ENCODE measurements around the gene MAOA.

The MAOA gene

GRCh38 chrX:43733699-43734098 lies 77.6 kb downstream of the MAOA start:
- H3K9me3 ChIP-seq (ENCODE audit: control insufficient read depth in 2 of 2, low read length in 2 of 2) = peaks cover 0 to 3% of the 10 kb centered on the region in 2 donors
- H3K27me3 ChIP-seq (ENCODE audit: control insufficient read depth in 1 of 2, insufficient read depth in 2 of 2, low read length in 2 of 2) = peaks cover 0 to 4% of the 10 kb centered on the region in 2 donors
- no peak overlapping the region for H3K27ac ChIP-seq (ENCODE audit: low read length)
- peaks cover 6 to 11% of the 10 kb centered on the region in 2 donors for H3K36me3 ChIP-seq (ENCODE audit: control insufficient read depth in 2 of 2, insufficient read depth in 2 of 2, low read length in 2 of 2)
- H3K4me3 ChIP-seq (ENCODE audit: low read length in 2 of 2) = no peak overlapping the region
- no peak overlapping the region for H3K9ac ChIP-seq (ENCODE audit: low read length in 2 of 2)
- H3K4me1 ChIP-seq (ENCODE audit: control insufficient read depth, insufficient read depth, low read length) = no peaks in the 10 kb centered on the region

GRCh38 chrX:43734444-43734843 lies 78.3 kb downstream of the MAOA start:
- H3K9ac ChIP-seq (ENCODE audit: low read length in 2 of 2) = no peak overlapping the region
- H3K36me3 ChIP-seq (ENCODE audit: control insufficient read depth in 2 of 2, insufficient read depth in 2 of 2, low read length in 2 of 2) = peaks cover 6 to 11% of the 10 kb centered on the region in 2 donors
- H3K4me1 ChIP-seq (ENCODE audit: control insufficient read depth, insufficient read depth, low read length) = no peaks in the 10 kb centered on the region
- H3K27ac ChIP-seq (ENCODE audit: low read length) = no peak overlapping the region
- peaks cover 0 to 4% of the 10 kb centered on the region in 2 donors for H3K27me3 ChIP-seq (ENCODE audit: control insufficient read depth in 1 of 2, insufficient read depth in 2 of 2, low read length in 2 of 2)
- no peak overlapping the region for H3K4me3 ChIP-seq (ENCODE audit: low read length in 2 of 2)
- H3K9me3 ChIP-seq (ENCODE audit: control insufficient read depth in 2 of 2, low read length in 2 of 2) = peaks cover 0 to 3% of the 10 kb centered on the region in 2 donors

- no peak overlapping the region for H3K9ac ChIP-seq (ENCODE audit: low read length in 2 of 2)
- no peaks in the 10 kb centered on the region for H3K4me1 ChIP-seq (ENCODE audit: control insufficient read depth, insufficient read depth, low read length)
- peaks cover 0 to 3% of the 10 kb centered on the region in 2 donors for H3K9me3 ChIP-seq (ENCODE audit: control insufficient read depth in 2 of 2, low read length in 2 of 2)
- H3K27ac ChIP-seq (ENCODE audit: low read length) = no peak overlapping the region
- H3K27me3 ChIP-seq (ENCODE audit: control insufficient read depth in 1 of 2, insufficient read depth in 2 of 2, low read length in 2 of 2) = peaks cover 0 to 4% of the 10 kb centered on the region in 2 donors
- H3K4me3 ChIP-seq (ENCODE audit: low read length in 2 of 2) = no peak overlapping the region
- H3K36me3 ChIP-seq (ENCODE audit: control insufficient read depth in 2 of 2, insufficient read depth in 2 of 2, low read length in 2 of 2) = peaks cover 6 to 11% of the 10 kb centered on the region in 2 donors
Measured at GRCh38 chrX:43735534-43735933, 79.4 kb downstream of the MAOA start.

DNA sequence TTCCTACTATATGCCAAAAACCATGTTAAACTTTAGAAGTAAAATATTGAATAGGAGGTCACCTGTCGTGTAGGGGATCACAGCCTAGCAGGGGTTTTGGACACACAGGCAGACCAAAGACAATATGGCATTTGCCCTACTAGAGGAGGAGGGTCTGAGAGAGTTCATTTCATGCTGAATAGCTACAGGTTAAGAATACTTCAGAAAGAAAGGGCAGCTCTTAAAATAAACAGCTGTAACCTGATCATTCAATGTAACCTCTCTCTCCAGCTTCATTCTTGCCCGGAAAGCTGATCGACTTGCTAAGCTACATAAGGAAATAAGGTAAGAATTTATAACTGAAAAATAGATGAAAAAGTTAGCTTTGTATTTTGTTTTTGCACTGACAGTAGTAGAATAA lies 79.9 kb downstream of the MAOA start:
- Histone ChIP-seq H3K36me3 (ENCODE audit: control insufficient read depth in 2 of 2, insufficient read depth in 2 of 2, low read length in 2 of 2) (peaks cover 6 to 11% of the 10 kb centered on the region in 2 donors), H3K27ac (ENCODE audit: low read length) (no peak overlapping the region), H3K9me3 (ENCODE audit: control insufficient read depth in 2 of 2, low read length in 2 of 2) (peaks cover 0 to 3% of the 10 kb centered on the region in 2 donors), H3K27me3 (ENCODE audit: control insufficient read depth in 1 of 2, insufficient read depth in 2 of 2, low read length in 2 of 2) (peaks cover 0 to 4% of the 10 kb centered on the region in 2 donors), H3K4me1 (ENCODE audit: control insufficient read depth, insufficient read depth, low read length) (no peaks in the 10 kb centered on the region), H3K4me3 (ENCODE audit: low read length in 2 of 2) (no peak overlapping the region), H3K9ac (ENCODE audit: low read length in 2 of 2) (no peak overlapping the region)

GRCh38 chrX:43741843-43742573 lies 85.9 kb downstream of the MAOA start:
- no peaks in the 10 kb centered on the region for H3K9me3 ChIP-seq (ENCODE audit: control insufficient read depth in 2 of 2, low read length in 2 of 2)
- no peak overlapping the region for H3K4me3 ChIP-seq (ENCODE audit: low read length in 2 of 2)
- no peaks in the 10 kb centered on the region for H3K4me1 ChIP-seq (ENCODE audit: control insufficient read depth, insufficient read depth, low read length)
- H3K27me3 ChIP-seq (ENCODE audit: control insufficient read depth in 1 of 2, insufficient read depth in 2 of 2, low read length in 2 of 2) = no peaks in the 10 kb centered on the region
- peaks cover 0 to 12% of the 10 kb centered on the region in 2 donors for H3K36me3 ChIP-seq (ENCODE audit: control insufficient read depth in 2 of 2, insufficient read depth in 2 of 2, low read length in 2 of 2)
- H3K27ac ChIP-seq (ENCODE audit: low read length) = no peak overlapping the region
- H3K9ac ChIP-seq (ENCODE audit: low read length in 2 of 2) = no peak overlapping the region

- no peak overlapping the region for H3K9ac ChIP-seq (ENCODE audit: low read length in 2 of 2)
- peaks cover 0 to 3% of the 10 kb centered on the region in 2 donors for H3K27me3 ChIP-seq (ENCODE audit: control insufficient read depth in 1 of 2, insufficient read depth in 2 of 2, low read length in 2 of 2)
- H3K9me3 ChIP-seq (ENCODE audit: control insufficient read depth in 2 of 2, low read length in 2 of 2) = no peaks in the 10 kb centered on the region
- H3K27ac ChIP-seq (ENCODE audit: low read length) = no peak overlapping the region
- peaks cover 0 to 12% of the 10 kb centered on the region in 2 donors for H3K36me3 ChIP-seq (ENCODE audit: control insufficient read depth in 2 of 2, insufficient read depth in 2 of 2, low read length in 2 of 2)
- no peak overlapping the region for H3K4me3 ChIP-seq (ENCODE audit: low read length in 2 of 2)
- no peaks in the 10 kb centered on the region for H3K4me1 ChIP-seq (ENCODE audit: control insufficient read depth, insufficient read depth, low read length)
Measured at GRCh38 chrX:43743100-43743822, 87.2 kb downstream of the MAOA start.

DNA sequence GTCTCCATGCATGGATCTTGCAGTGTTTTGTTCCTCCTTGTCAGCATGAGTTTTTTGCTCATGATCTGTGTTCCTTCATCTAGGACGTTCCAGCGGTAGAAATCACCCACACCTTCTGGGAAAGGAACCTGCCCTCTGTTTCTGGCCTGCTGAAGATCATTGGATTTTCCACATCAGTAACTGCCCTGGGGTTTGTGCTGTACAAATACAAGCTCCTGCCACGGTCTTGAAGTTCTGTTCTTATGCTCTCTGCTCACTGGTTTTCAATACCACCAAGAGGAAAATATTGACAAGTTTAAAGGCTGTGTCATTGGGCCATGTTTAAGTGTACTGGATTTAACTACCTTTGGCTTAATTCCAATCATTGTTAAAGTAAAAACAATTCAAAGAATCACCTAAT lies 88.2 kb downstream of the MAOA start:
- Histone ChIP-seq H3K9ac (ENCODE audit: low read length in 2 of 2) (no peak overlapping the region), H3K9me3 (ENCODE audit: control insufficient read depth in 2 of 2, low read length in 2 of 2) (no peaks in the 10 kb centered on the region), H3K27ac (ENCODE audit: low read length) (no peak overlapping the region), H3K27me3 (ENCODE audit: control insufficient read depth in 1 of 2, insufficient read depth in 2 of 2, low read length in 2 of 2) (peaks cover 0 to 3% of the 10 kb centered on the region in 2 donors), H3K36me3 (ENCODE audit: control insufficient read depth in 2 of 2, insufficient read depth in 2 of 2, low read length in 2 of 2) (peaks cover 0 to 12% of the 10 kb centered on the region in 2 donors), H3K4me1 (ENCODE audit: control insufficient read depth, insufficient read depth, low read length) (no peaks in the 10 kb centered on the region), H3K4me3 (ENCODE audit: low read length in 2 of 2) (no peak overlapping the region)

- Histone ChIP-seq H3K9me3 (ENCODE audit: control insufficient read depth in 2 of 2, low read length in 2 of 2) (no peaks in the 10 kb centered on the region), H3K36me3 (ENCODE audit: control insufficient read depth in 2 of 2, insufficient read depth in 2 of 2, low read length in 2 of 2) (peaks cover 0 to 12% of the 10 kb centered on the region in 2 donors), H3K9ac (ENCODE audit: low read length in 2 of 2) (no peak overlapping the region), H3K4me3 (ENCODE audit: low read length in 2 of 2) (no peak overlapping the region), H3K27ac (ENCODE audit: low read length) (no peak overlapping the region), H3K4me1 (ENCODE audit: control insufficient read depth, insufficient read depth, low read length) (no peaks in the 10 kb centered on the region), H3K27me3 (ENCODE audit: control insufficient read depth in 1 of 2, insufficient read depth in 2 of 2, low read length in 2 of 2) (peaks cover 0 to 3% of the 10 kb centered on the region in 2 donors)
Measured at GRCh38 chrX:43745938-43746721, 90.0 kb downstream of the MAOA start.

- H3K9ac ChIP-seq (ENCODE audit: low read length in 2 of 2) = no peak overlapping the region
- no peaks in the 10 kb centered on the region for H3K4me1 ChIP-seq (ENCODE audit: control insufficient read depth, insufficient read depth, low read length)
- no peak overlapping the region for H3K4me3 ChIP-seq (ENCODE audit: low read length in 2 of 2)
- peaks cover 0 to 10% of the 10 kb centered on the region in 2 donors for H3K9me3 ChIP-seq (ENCODE audit: control insufficient read depth in 2 of 2, low read length in 2 of 2)
- H3K36me3 ChIP-seq (ENCODE audit: control insufficient read depth in 2 of 2, insufficient read depth in 2 of 2, low read length in 2 of 2) = peaks cover 0 to 6% of the 10 kb centered on the region in 2 donors
- H3K27ac ChIP-seq (ENCODE audit: low read length) = no peak overlapping the region
- H3K27me3 ChIP-seq (ENCODE audit: control insufficient read depth in 1 of 2, insufficient read depth in 2 of 2, low read length in 2 of 2) = peaks cover 0 to 3% of the 10 kb centered on the region in 2 donors
Measured at GRCh38 chrX:43747476-43747875, 91.4 kb downstream of the MAOA start.

- peaks cover 0 to 3% of the 10 kb centered on the region in 2 donors for H3K27me3 ChIP-seq (ENCODE audit: control insufficient read depth in 1 of 2, insufficient read depth in 2 of 2, low read length in 2 of 2)
- no peaks in the 10 kb centered on the region for H3K4me1 ChIP-seq (ENCODE audit: control insufficient read depth, insufficient read depth, low read length)
- H3K4me3 ChIP-seq (ENCODE audit: low read length in 2 of 2) = no peak overlapping the region
- H3K9me3 ChIP-seq (ENCODE audit: control insufficient read depth in 2 of 2, low read length in 2 of 2) = peaks cover 0 to 10% of the 10 kb centered on the region in 2 donors
- no peak overlapping the region for H3K9ac ChIP-seq (ENCODE audit: low read length in 2 of 2)
- H3K27ac ChIP-seq (ENCODE audit: low read length) = no peak overlapping the region
- no peaks in the 10 kb centered on the region for H3K36me3 ChIP-seq (ENCODE audit: control insufficient read depth in 2 of 2, insufficient read depth in 2 of 2, low read length in 2 of 2)
Measured at GRCh38 chrX:43750248-43750676, 94.2 kb downstream of the MAOA start.
